RWPE1 (cell line): Measurements from ENCODE around the gene NRP2.
A peak's percentile ranks its signal among the peaks of the same experiment; 100 is the strongest.

Experiments used
- CTCF ChIA-PET: fragments of 350-600 bp; sonication (Branson Sonifier 250); formaldehyde crosslinking; extraction: SDS; loops from one replicate; lab custom pipeline; 2021; lab: Yijun Ruan, JAX
- POLR2A ChIA-PET: fragments of 400-600 bp; formaldehyde crosslinking; extraction: SDS; loops from one replicate; lab custom pipeline; 2020; ENCODE audit warnings: antibody characterized with exemption; ENCODE audit not compliant: low non-redundant PET; lab: Yijun Ruan, JAX
- DNase-seq: peaks from one replicate; pipeline ENCODE4 v3.0.0; 2012; ENCODE audit warnings: low spot score
- H3K27ac ChIP-seq: fragments of 450-650 bp; 2 replicates; pipeline ENCODE4 v1.5.1; 2017
- CTCF ChIP-seq: fragments of 450-650 bp; conservative IDR thresholded peaks from 2 replicates; pipeline ENCODE4 v1.5.1; 2017; ENCODE audit warnings: low read depth, mild to moderate bottlenecking

NRP2 gene

GRCh38 chr2:205680067-205680466, 2.2 kb upstream of the NRP2 start:
- ChIA-PET POLR2A (no interaction called here), CTCF (interaction anchor here (0.9 to 1.3 kb wide), 3 partner anchors 14 to 1655 kb away, joined by 3 to 5 read pairs (median 3); no protein-coding TSS in a partner anchor)
- peak overlapping the region; percentile 12; the same call in 1 of the 2 replicates for H3K27ac ChIP-seq
- TF ChIP-seq CTCF = peak; percentile 41
- DNase-seq = peak; percentile 43

DNA sequence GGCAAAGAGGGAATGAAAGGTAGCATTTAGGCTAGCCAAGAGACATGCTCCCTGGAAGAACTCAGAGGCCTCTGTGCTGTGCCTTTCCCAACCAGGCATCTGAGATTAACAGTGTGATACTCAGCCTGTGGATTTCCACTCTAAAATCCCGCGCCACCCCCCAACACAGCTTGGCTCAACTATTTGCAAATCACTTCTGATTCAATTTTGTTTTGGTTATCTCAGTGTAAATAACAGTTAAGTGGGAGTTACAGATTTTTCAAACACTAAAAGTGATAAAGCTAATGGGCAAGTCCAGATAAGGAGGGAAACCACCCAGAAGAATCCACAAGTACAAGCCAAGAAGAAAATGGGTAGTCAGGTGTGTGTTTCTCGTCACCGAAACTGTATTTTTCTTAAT, 1.4 kb upstream of the NRP2 start:
- H3K27ac ChIP-seq = no peak overlapping the region
- TF ChIP-seq CTCF = no peak
- CTCF ChIA-PET = interaction anchor here (0.9 kb wide), 1 partner anchor 1656 kb away, joined by 3 read pairs; no protein-coding TSS in a partner anchor
- POLR2A ChIA-PET = no interaction called here
- DNase-seq = no peak

DNA sequence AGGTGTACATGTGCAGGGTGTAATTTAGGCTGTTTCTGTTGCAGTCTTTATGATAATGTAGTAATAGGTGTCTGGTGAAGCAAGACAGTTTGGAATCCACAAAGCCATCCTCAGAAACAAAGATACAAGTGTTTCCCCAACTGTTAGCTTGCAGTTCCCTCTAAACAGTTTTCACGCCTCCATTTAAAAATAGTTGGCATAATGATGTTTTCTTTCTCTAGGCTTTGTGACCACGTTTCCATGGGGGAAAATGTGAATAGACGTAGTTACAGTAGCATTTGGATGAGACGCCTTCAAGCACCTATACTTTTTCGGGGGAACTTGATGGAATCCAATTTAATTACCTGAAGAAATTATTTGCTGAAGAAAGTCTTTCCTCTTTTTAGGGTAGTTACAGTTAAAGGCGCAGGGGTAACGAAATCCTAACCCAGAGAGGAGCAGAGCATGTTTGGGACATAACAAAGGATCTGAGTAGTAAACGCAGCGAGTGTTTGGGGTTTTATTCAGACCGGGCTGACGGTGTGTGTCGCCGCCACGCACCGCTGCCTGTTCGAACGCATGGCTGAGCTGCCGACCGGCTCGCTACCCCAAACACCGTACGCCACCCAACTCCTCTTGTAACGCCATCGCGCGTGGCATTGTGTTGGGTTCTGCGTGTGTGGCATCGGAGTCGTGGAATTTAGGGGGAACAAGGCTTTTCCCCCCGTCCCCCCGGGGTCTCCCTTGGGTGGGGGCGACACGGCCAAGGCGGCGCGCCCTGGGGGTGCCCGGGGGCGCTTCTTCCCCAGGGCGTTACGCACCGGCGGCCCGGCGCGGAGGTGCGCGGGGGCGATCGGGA, 681 bp upstream of the NRP2 start:
- CTCF ChIA-PET = no interaction called here
- H3K27ac ChIP-seq = peak overlapping the region; percentile 72
- no peak for DNase-seq
- no peak for TF ChIP-seq CTCF
- POLR2A ChIA-PET = no interaction called here

GRCh38 chr2:205682971-205683501, 735 bp downstream of the NRP2 start:
- DNase-seq = no peak
- TF ChIP-seq CTCF = no peak
- ChIA-PET POLR2A (no interaction called here), CTCF (interaction anchor here (0.7 kb wide), 3 partner anchors 20 to 400 kb away, joined by 3 to 6 read pairs (median 5); no protein-coding TSS in a partner anchor)
- H3K27ac ChIP-seq = peak overlapping the region; percentile 72

DNA sequence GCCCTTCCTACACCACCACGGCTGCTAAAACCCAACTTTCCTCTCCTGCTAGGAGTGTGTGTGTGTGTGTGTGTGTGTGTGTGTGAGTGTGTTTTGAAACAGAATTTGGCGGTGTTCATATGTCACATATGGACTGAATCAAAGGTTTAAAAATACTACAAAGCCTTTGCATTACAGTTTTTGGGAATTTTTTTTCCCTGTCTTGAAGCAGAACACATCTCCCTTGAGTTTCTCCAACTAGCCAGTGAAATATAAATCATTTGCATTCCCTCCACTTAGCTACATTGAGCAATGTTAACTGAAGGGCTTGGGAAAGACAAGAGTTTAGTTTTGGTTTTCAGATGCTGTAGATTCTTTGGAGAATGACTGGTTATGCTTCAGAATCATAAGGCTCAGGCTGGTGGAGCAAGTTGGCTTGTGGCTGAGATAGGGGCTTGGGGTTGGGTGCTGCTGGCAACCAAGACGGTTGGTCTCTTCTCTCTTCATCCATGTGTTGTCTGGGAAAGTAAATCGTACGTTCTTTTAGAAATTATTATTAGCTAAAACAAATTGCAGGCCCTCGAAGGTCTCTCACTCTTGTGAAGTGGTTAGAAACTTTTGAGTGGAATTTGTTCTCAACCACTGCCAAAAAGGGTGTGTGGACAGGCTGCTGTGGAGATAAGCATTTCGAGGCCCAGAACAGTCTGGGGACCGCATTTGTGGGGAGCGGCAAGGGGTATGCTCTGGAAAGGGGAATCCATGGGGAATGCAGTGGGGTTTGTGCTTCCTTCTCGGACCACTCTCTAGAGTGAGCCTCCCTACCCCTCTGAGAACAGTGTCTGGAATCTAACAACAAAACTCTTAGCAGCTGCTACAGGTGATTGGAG, 1.4 kb downstream of the NRP2 start:
- peak overlapping the region; percentile 26; the same call in 1 of the 2 replicates for H3K27ac ChIP-seq
- ChIA-PET CTCF (interaction anchor here (0.7 to 1.0 kb wide), 2 partner anchors 8 to 21 kb away, joined by 3 to 5 read pairs; no protein-coding TSS in a partner anchor), POLR2A (no interaction called here)
- DNase-seq = no peak
- TF ChIP-seq CTCF = no peak

GRCh38 chr2:205684871-205685313, 2.6 kb downstream of the NRP2 start:
- ChIA-PET CTCF (interaction anchor here (1.3 kb wide), 1 partner anchor 9 kb away, joined by 6 read pairs; no protein-coding TSS in a partner anchor), POLR2A (no interaction called here)
- TF ChIP-seq CTCF = no peak
- peak overlapping the region; percentile 62 for H3K27ac ChIP-seq
- DNase-seq = no peak
